ENCODE results near the gene NDUFB1. TPM values are rescaled to one million over a fixed set of nuclear protein-coding genes. Genes with fewer than 3 reads are reported as not detected.

NDUFB1 gene
- polyA plus RNA-seq, 3 donors: 367 to 686 (median 604) TPM

DNA sequence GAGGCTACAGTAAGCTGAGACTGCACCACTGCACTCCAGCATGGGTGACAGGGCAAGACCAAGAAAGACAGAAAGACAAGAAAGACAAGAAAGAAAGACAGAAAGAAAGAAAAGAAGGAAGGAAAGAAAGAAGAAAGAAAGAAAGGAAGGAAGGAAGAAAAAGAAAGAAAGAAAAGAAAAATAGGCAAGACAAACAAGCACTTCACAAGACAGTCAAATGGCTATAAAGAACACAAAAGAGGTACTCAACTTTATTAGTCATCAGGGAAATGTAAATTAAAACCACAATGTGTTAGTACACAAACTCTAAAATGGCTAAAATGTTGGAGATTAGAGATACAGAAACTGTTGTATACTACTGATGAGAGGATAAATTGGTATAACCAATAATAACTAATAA, 21.7 kb downstream of the NDUFB1 start:
- Histone ChIP-seq H3K36me3 (replicated peaks in 1 of 2; ENCODE audit: control insufficient read depth in 1 of 2, insufficient read depth in 2 of 2, low read length in 2 of 2) (peaks cover 15 to 28% of the 10 kb centered on the region in 2 donors), H2AFZ (ENCODE audit: insufficient read depth, low read depth, low read length, poor library complexity, severe bottlenecking) (no peak overlapping the region), H4K20me1 (ENCODE audit: insufficient read depth, low read length) (peaks cover 86% of the 10 kb centered on the region), H3K4me2 (replicated peaks; ENCODE audit: extremely low read depth, low read length, poor library complexity, severe bottlenecking) (no peak overlapping the region), H3K79me2 (ENCODE audit: insufficient read depth, low read length) (peaks cover 90% of the 10 kb centered on the region), H3K27ac (ENCODE audit: low read depth in 1 of 2, low read length in 2 of 2) (no peak overlapping the region), H3K9ac (ENCODE audit: insufficient read depth, low read length, poor library complexity, severe bottlenecking) (no peak overlapping the region), H3K27me3 (ENCODE audit: control insufficient read depth in 2 of 2, insufficient read depth in 2 of 2, low read length in 2 of 2) (no peaks in the 10 kb centered on the region), H3K4me1 (ENCODE audit: control insufficient read depth in 1 of 2, insufficient read depth in 2 of 2, low read length in 2 of 2) (peaks cover 8 to 22% of the 10 kb centered on the region in 2 donors), H3K9me3 (replicated peaks in 1 of 2; ENCODE audit: control insufficient read depth in 1 of 2, insufficient read depth in 1 of 2, low read length in 2 of 2) (no peaks in the 10 kb centered on the region), H3K4me3 (replicated peaks in 1 of 3; ENCODE audit: low read depth in 2 of 3, low read length in 3 of 3) (no peak overlapping the region)
- no peaks in the 10 kb centered on the region for H3K27me3 Mint-ChIP-seq (ENCODE audit: low read depth in 3 of 3)
- no peak for DNase-seq
- peaks cover 17 to 29% of the 10 kb centered on the region in 2 donors for H3K36me3 Mint-ChIP-seq
- no peaks in the 10 kb centered on the region for H3K9me3 Mint-ChIP-seq
- intact Hi-C loops (cut with micrococcal nuclease): no loop called here
- H3K4me1 Mint-ChIP-seq: peaks cover 30% of the 10 kb centered on the region
- H3K4me3 Mint-ChIP-seq: no peak overlapping the region
- H3K27ac Mint-ChIP-seq: peak overlapping the region in 3 of 7 donors; percentile 37 to 60 (median 58)
- TF ChIP-seq, protein P1, sequence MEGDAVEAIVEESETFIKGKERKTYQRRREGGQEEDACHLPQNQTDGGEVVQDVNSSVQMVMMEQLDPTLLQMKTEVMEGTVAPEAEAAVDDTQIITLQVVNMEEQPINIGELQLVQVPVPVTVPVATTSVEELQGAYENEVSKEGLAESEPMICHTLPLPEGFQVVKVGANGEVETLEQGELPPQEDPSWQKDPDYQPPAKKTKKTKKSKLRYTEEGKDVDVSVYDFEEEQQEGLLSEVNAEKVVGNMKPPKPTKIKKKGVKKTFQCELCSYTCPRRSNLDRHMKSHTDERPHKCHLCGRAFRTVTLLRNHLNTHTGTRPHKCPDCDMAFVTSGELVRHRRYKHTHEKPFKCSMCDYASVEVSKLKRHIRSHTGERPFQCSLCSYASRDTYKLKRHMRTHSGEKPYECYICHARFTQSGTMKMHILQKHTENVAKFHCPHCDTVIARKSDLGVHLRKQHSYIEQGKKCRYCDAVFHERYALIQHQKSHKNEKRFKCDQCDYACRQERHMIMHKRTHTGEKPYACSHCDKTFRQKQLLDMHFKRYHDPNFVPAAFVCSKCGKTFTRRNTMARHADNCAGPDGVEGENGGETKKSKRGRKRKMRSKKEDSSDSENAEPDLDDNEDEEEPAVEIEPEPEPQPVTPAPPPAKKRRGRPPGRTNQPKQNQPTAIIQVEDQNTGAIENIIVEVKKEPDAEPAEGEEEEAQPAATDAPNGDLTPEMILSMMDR (IDR thresholded peaks at IDR 0.05): no peak

DNA sequence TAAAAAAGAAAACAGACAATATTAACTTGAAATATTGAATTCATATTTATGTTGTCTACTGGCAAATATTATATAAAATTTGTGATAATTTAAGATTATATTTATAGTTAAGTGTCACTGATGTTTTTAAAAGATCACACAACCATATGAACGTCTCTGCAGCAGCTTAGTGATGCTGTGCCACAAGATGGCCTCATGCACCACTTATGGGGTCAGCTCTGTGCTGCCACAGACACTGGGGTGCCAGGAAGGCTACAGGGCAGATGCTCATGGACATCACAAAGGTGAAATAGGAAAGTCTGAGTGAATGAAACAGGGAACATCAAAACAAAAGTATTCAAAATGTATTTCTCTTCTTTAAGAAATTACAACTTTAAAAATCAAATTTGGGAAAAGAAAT, 28.2 kb downstream of the NDUFB1 start:
- peak in 1 of 3 donors; percentile 6 for DNase-seq
- peaks cover 0 to 3% (median 0%) of the 10 kb centered on the region in 7 donors for H3K9me3 Mint-ChIP-seq
- no peaks in the 10 kb centered on the region for H3K4me1 Mint-ChIP-seq
- peaks cover 25% of the 10 kb centered on the region for H4K20me1 ChIP-seq (ENCODE audit: insufficient read depth, low read length)
- no peak overlapping the region for H3K4me3 ChIP-seq (replicated peaks in 1 of 3; ENCODE audit: low read depth in 2 of 3, low read length in 3 of 3)
- H3K27ac ChIP-seq (ENCODE audit: low read depth in 1 of 2, low read length in 2 of 2): no peak overlapping the region
- H3K27me3 ChIP-seq (ENCODE audit: control insufficient read depth in 2 of 2, insufficient read depth in 2 of 2, low read length in 2 of 2): no peaks in the 10 kb centered on the region
- H3K4me2 ChIP-seq (replicated peaks; ENCODE audit: extremely low read depth, low read length, poor library complexity, severe bottlenecking): no peak overlapping the region
- peaks cover 31% of the 10 kb centered on the region for H3K79me2 ChIP-seq (ENCODE audit: insufficient read depth, low read length)
- intact Hi-C loops (cut with micrococcal nuclease): no loop called here
- no peak overlapping the region for H3K9ac ChIP-seq (ENCODE audit: insufficient read depth, low read length, poor library complexity, severe bottlenecking)
- peaks cover 0 to 1% (median 0%) of the 10 kb centered on the region in 3 donors for H3K27me3 Mint-ChIP-seq (ENCODE audit: low read depth in 3 of 3)
- H3K36me3 Mint-ChIP-seq: peaks cover 40 to 71% of the 10 kb centered on the region in 2 donors
- H3K4me1 ChIP-seq (ENCODE audit: control insufficient read depth in 1 of 2, insufficient read depth in 2 of 2, low read length in 2 of 2): no peaks in the 10 kb centered on the region
- no peak overlapping the region for H3K4me3 Mint-ChIP-seq
- no peaks in the 10 kb centered on the region for H3K9me3 ChIP-seq (replicated peaks in 1 of 2; ENCODE audit: control insufficient read depth in 1 of 2, insufficient read depth in 1 of 2, low read length in 2 of 2)
- peaks cover 63 to 72% of the 10 kb centered on the region in 2 donors for H3K36me3 ChIP-seq (replicated peaks in 1 of 2; ENCODE audit: control insufficient read depth in 1 of 2, insufficient read depth in 2 of 2, low read length in 2 of 2)
- H2AFZ ChIP-seq (ENCODE audit: insufficient read depth, low read depth, low read length, poor library complexity, severe bottlenecking): no peak overlapping the region
- WGBS (ENCODE audit: insufficient coverage): 50% methylated on average over 1 of the region's 1 CpG
- H3K27ac Mint-ChIP-seq: peak overlapping the region in 1 of 7 donors; percentile 59
- TF ChIP-seq, protein P1 (IDR thresholded peaks at IDR 0.05): no peak

Data from CD14-positive monocyte (primary cell).